IPS DF 19.7 (cell line): ENCODE data around the gene ZNF814.
"Not testable (repeated sequence)": the region's sequence is repeated elsewhere in the genome, so short reads cannot be mapped to it uniquely, and the experiment has no call there.

Experiments
- DNase-seq: peaks from one replicate; pipeline ENCODE4 v3.0.0-alpha.2; 2013; ENCODE audit warnings: low read depth, low spot score

ZNF814 gene

GRCh38 chr19:57862351-57862750 lies 26.5 kb downstream of the ZNF814 start:
- not testable (repeated sequence) for DNase-seq

- DNase-seq: not testable (repeated sequence)
These were observed 34.7 kb downstream of the ZNF814 start for GRCh38 chr19:57854117-57854516.

- not testable (repeated sequence) for DNase-seq
These were observed 36.8 kb downstream of the ZNF814 start for GRCh38 chr19:57851812-57852603.

GRCh38 chr19:57850553-57851017 lies 38.3 kb downstream of the ZNF814 start:
- DNase-seq: no peak

- peak; percentile 81 for DNase-seq
These were observed 39.0 kb downstream of the ZNF814 start, which contains the start of gene ZNF587 for GRCh38 chr19:57849666-57850473. Gene ZNF587 (plus strand): TSS chr19:57849859. CDS start chr19:57850039, 180 bp downstream.

GRCh38 chr19:57849162-57849665 lies 39.6 kb downstream of the ZNF814 start:
- not testable (repeated sequence) for DNase-seq

GRCh38 chr19:57847164-57847563 lies 41.7 kb downstream of the ZNF814 start:
- not testable (repeated sequence) for DNase-seq

GRCh38 chr19:57841122-57841763 lies 47.6 kb downstream of the ZNF814 start:
- no peak for DNase-seq

GRCh38 chr19:57838622-57839191 lies 50.1 kb downstream of the ZNF814 start:
- DNase-seq: not testable (repeated sequence)

GRCh38 chr19:57836991-57837390 lies 51.8 kb downstream of the ZNF814 start:
- DNase-seq: not testable (repeated sequence)

GRCh38 chr19:57830071-57830602 lies 58.7 kb downstream of the ZNF814 start, which contains the start of gene ZNF587B:
Gene ZNF587B (plus strand): TSS chr19:57830299. CDS start chr19:57830529, 230 bp downstream.
- peak; percentile 99 for DNase-seq

- no peak for DNase-seq
These were observed 59.5 kb downstream of the ZNF814 start for GRCh38 chr19:57829316-57829715.

- DNase-seq: no peak
These were observed 63.3 kb downstream of the ZNF814 start for GRCh38 chr19:57825511-57825910.

- DNase-seq: not testable (repeated sequence)
These were observed 65.2 kb downstream of the ZNF814 start for GRCh38 chr19:57823608-57824007.

GRCh38 chr19:57823155-57823554 lies 65.7 kb downstream of the ZNF814 start:
- DNase-seq: not testable (repeated sequence)

- DNase-seq: not testable (repeated sequence)
These were observed 67.3 kb downstream of the ZNF814 start for GRCh38 chr19:57821501-57821900.

- not testable (repeated sequence) for DNase-seq
These were observed 67.7 kb downstream of the ZNF814 start for GRCh38 chr19:57821095-57821494.

GRCh38 chr19:57820599-57820998 lies 68.2 kb downstream of the ZNF814 start:
- DNase-seq: no peak

GRCh38 chr19:57819475-57820148 lies 69.2 kb downstream of the ZNF814 start:
- peak; percentile 96 for DNase-seq

GRCh38 chr19:57818378-57818777 lies 70.5 kb downstream of the ZNF814 start:
- no peak for DNase-seq
